Inflammatory macrophage (primary cell): ENCODE data around the gene ARHGEF6.
A peak's percentile ranks its signal among the peaks of the same experiment; 100 is the strongest.
"Not testable (repeated sequence)": the region's sequence is repeated elsewhere in the genome, so short reads cannot be mapped to it uniquely, and the experiment has no call there.

ENCODE experiments used
- DNase-seq, 2 donors: peaks; one replicate each; pipeline ENCODE4 v3.0.0-alpha.2; 2020 to 2022
- total RNA-seq, 18 experiments: gene quantifications; one replicate each; lab custom pipeline; 2026; ENCODE audit warnings: mixed read lengths in 6 of 18, inconsistent platforms in 2 of 18; lab: John Stamatoyannopoulos, UW

Gene ARHGEF6
- total RNA-seq: 22.0 to 172 (median 69.9) reads per million in 18 experiments

- peak; percentile 53 for DNase-seq
Observed at GRCh38 chrX:136780763-136781162, at the start of gene ARHGEF6. TSS of gene ARHGEF6 (minus strand) at chrX:136780932. CDS start at chrX:136780882, 50 bp downstream.

GRCh38 chrX:136829413-136829812 is 48.7 kb upstream of the ARHGEF6 start:
- peak; percentile 46 to 58 for DNase-seq

GRCh38 chrX:136828830-136829229 is 48.1 kb upstream of the ARHGEF6 start:
- peak; percentile 74 to 77 for DNase-seq

- DNase-seq: no peak
Observed at GRCh38 chrX:136827026-136827425, 46.3 kb upstream of the ARHGEF6 start.

- peak; percentile 52 to 60 for DNase-seq
Observed at GRCh38 chrX:136825771-136826170, 45.0 kb upstream of the ARHGEF6 start.

GRCh38 chrX:136823175-136823574 is 42.4 kb upstream of the ARHGEF6 start:
- no peak for DNase-seq

- no peak for DNase-seq
Observed at GRCh38 chrX:136822337-136823095, 41.8 kb upstream of the ARHGEF6 start.

- DNase-seq: not testable (repeated sequence)
Observed at GRCh38 chrX:136819756-136820155, 39.0 kb upstream of the ARHGEF6 start.

- no peak for DNase-seq
Observed at GRCh38 chrX:136819031-136819703, 38.4 kb upstream of the ARHGEF6 start.

GRCh38 chrX:136816975-136817374 is 36.2 kb upstream of the ARHGEF6 start:
- DNase-seq: no peak

- DNase-seq: no peak
Observed at GRCh38 chrX:136814847-136815750, 34.4 kb upstream of the ARHGEF6 start.

- no peak for DNase-seq
Observed at GRCh38 chrX:136812286-136812685, 31.6 kb upstream of the ARHGEF6 start.

- DNase-seq: no peak
Observed at GRCh38 chrX:136810493-136810892, 29.8 kb upstream of the ARHGEF6 start.

GRCh38 chrX:136806891-136807410 is 26.2 kb upstream of the ARHGEF6 start:
- DNase-seq: no peak

GRCh38 chrX:136802515-136802914 is 21.8 kb upstream of the ARHGEF6 start:
- no peak for DNase-seq

- no peak for DNase-seq
Observed at GRCh38 chrX:136797787-136798186, 17.1 kb upstream of the ARHGEF6 start.

- DNase-seq: not testable (repeated sequence)
Observed at GRCh38 chrX:136795132-136795531, 14.4 kb upstream of the ARHGEF6 start.

GRCh38 chrX:136794660-136795059 is 13.9 kb upstream of the ARHGEF6 start:
- DNase-seq: not testable (repeated sequence)

GRCh38 chrX:136794080-136794479 is 13.3 kb upstream of the ARHGEF6 start:
- no peak for DNase-seq

GRCh38 chrX:136789856-136790255 is 9.1 kb upstream of the ARHGEF6 start:
- no peak for DNase-seq

GRCh38 chrX:136784231-136784630 is 3.5 kb upstream of the ARHGEF6 start:
- peak; percentile 37 to 50 for DNase-seq

GRCh38 chrX:136783159-136783558 is 2.4 kb upstream of the ARHGEF6 start:
- no peak for DNase-seq
